WTC11 (cell line): ENCODE results near the gene CDH12. TPM values are rescaled to one million over a fixed set of nuclear protein-coding genes. Genes with fewer than 3 reads are reported as not detected.
"Not testable (repeated sequence)": the region's sequence is repeated elsewhere in the genome, so short reads cannot be mapped to it uniquely, and the experiment has no call there.

ENCODE experiments used
- ATAC-seq: fragments of 200-7000 bp; cut with Tn5 transposase; 2 replicates; pipeline ENCODE4 v1.10.0; 2021; ENCODE audit warnings: mild to moderate bottlenecking, moderate library complexity
- CTCF ChIA-PET: fragments of 300-600 bp; sonication (Branson Sonifier 250); formaldehyde crosslinking; loops from one replicate; lab custom pipeline; 2021; ENCODE audit warnings: antibody characterized with exemption; lab: Charles Lee
- POLR2A ChIA-PET: fragments of 350-600 bp; sonication (Branson Sonifier 250); formaldehyde crosslinking; loops from one replicate; lab custom pipeline; 2021; ENCODE audit warnings: antibody characterized with exemption; lab: Charles Lee
- DNase-seq: peaks from one replicate; pipeline ENCODE4 v3.0.0; 2021; ENCODE audit warnings: low spot score
- H3K27ac Mint-ChIP-seq: 2 replicates; pipeline ENCODE4 v1.8.0; 2021; ENCODE audit warnings: mixed read lengths
- H3K27me3 Mint-ChIP-seq: 2 replicates; pipeline ENCODE4 v1.8.0; 2021; ENCODE audit warnings: low read depth, mild to moderate bottlenecking, moderate library complexity, mixed read lengths
- H3K36me3 Mint-ChIP-seq: 2 replicates; pipeline ENCODE4 v1.8.0; 2021; ENCODE audit warnings: mixed read lengths
- H3K4me1 Mint-ChIP-seq: 2 replicates; pipeline ENCODE4 v1.8.0; 2022; ENCODE audit warnings: mixed read lengths
- H3K4me3 Mint-ChIP-seq: 2 replicates; pipeline ENCODE4 v1.8.0; 2021; ENCODE audit warnings: mild to moderate bottlenecking, moderate library complexity, mixed read lengths
- H3K9me3 Mint-ChIP-seq: 2 replicates; pipeline ENCODE4 v1.8.0; 2021; ENCODE audit warnings: mixed read lengths
- ARID4B ChIP-seq: sonication (generic); formaldehyde crosslinking; IDR thresholded peaks from 2 replicates; pipeline ENCODE4 v1.8.0; 2023; ENCODE audit warnings: missing genetic modification reagents, mild to moderate bottlenecking, borderline replicate concordance
- ATF1 ChIP-seq: sonication (generic); formaldehyde crosslinking; IDR thresholded peaks from 2 replicates; pipeline ENCODE4 v1.8.1; 2023; ENCODE audit warnings: mild to moderate bottlenecking, moderate library complexity, missing genetic modification reagents
- CTCF ChIP-seq: fragments of 200-600 bp; IDR thresholded peaks from 2 replicates; pipeline ENCODE4 v1.8.0; 2022; ENCODE audit warnings: antibody characterized with exemption
- E2F1 ChIP-seq: sonication (generic); formaldehyde crosslinking; IDR thresholded peaks from 2 replicates; pipeline ENCODE4 v1.8.0; 2022; ENCODE audit warnings: mild to moderate bottlenecking, missing genetic modification reagents
- E2F5 ChIP-seq: sonication (generic); formaldehyde crosslinking; IDR thresholded peaks from 2 replicates; pipeline ENCODE4 v1.8.1; 2022; ENCODE audit warnings: mild to moderate bottlenecking, moderate library complexity, missing genetic modification reagents
- FOXK1 ChIP-seq: sonication (generic); formaldehyde crosslinking; IDR thresholded peaks from 2 replicates; pipeline ENCODE4 v1.8.0; 2022; ENCODE audit warnings: mild to moderate bottlenecking, moderate library complexity, missing genetic modification reagents
- GABPB1 ChIP-seq: sonication (generic); formaldehyde crosslinking; IDR thresholded peaks from 2 replicates; pipeline ENCODE4 v1.8.1; 2023; ENCODE audit warnings: mild to moderate bottlenecking, missing genetic modification reagents
- PRRX2 ChIP-seq: fragments of 250-450 bp; sonication (Bioruptor Pico); IDR thresholded peaks from 2 replicates; pipeline ENCODE4 v1.8.0; 2021; ENCODE audit warnings: mild to moderate bottlenecking
- SMAD3 ChIP-seq: sonication (generic); formaldehyde crosslinking; IDR thresholded peaks from 2 replicates; pipeline ENCODE4 v1.8.0; 2022; ENCODE audit warnings: missing genetic modification reagents, mild to moderate bottlenecking, borderline replicate concordance
- SP1 ChIP-seq: sonication (generic); formaldehyde crosslinking; conservative IDR thresholded peaks from 2 replicates; pipeline ENCODE4 v1.8.1; 2022; ENCODE audit warnings: missing genetic modification reagents
- TEAD1 ChIP-seq: sonication (generic); formaldehyde crosslinking; IDR thresholded peaks from 2 replicates; pipeline ENCODE4 v1.8.0; 2022; ENCODE audit warnings: mild to moderate bottlenecking, missing genetic modification reagents
- TP53 ChIP-seq: sonication (generic); formaldehyde crosslinking; IDR thresholded peaks from 2 replicates; pipeline ENCODE4 v1.8.1; 2023; ENCODE audit warnings: mild to moderate bottlenecking, missing genetic modification reagents
- ZBTB21 ChIP-seq: sonication (generic); formaldehyde crosslinking; IDR thresholded peaks from 2 replicates; pipeline ENCODE4 v1.8.1; 2023; ENCODE audit warnings: mild to moderate bottlenecking, missing genetic modification reagents, borderline replicate concordance
- ZBTB43 ChIP-seq: sonication (generic); formaldehyde crosslinking; IDR thresholded peaks from 2 replicates; pipeline ENCODE4 v1.8.1; 2023; ENCODE audit warnings: mild to moderate bottlenecking, missing genetic modification reagents
- ZNF396 ChIP-seq: fragments of 250-450 bp; sonication (Bioruptor Pico); IDR thresholded peaks from 2 replicates; pipeline ENCODE4 v1.8.0; 2021; ENCODE audit warnings: mild to moderate bottlenecking, moderate library complexity, borderline replicate concordance
- total RNA-seq: library from RNA; stranded (reverse); gene quantifications from 3 replicates; pipeline ENCODE4 v1.2.3, GENCODE V29; 2021

CDH12 gene
- total RNA-seq, 1 experiment from 2014 or later, result not detected

- no peak for TF ChIP-seq SMAD3 (CRISPR knock-in tag)
- TF ChIP-seq SP1 (CRISPR knock-in tag), result no peak
- TF ChIP-seq TP53 (CRISPR knock-in tag), result no peak
- no peak for TF ChIP-seq GABPB1 (CRISPR knock-in tag)
- no peak for TF ChIP-seq ZNF396 (CRISPR knock-in tag)
- no peak for TF ChIP-seq E2F5 (CRISPR knock-in tag)
- no peak for TF ChIP-seq CTCF
- TF ChIP-seq ZBTB43 (CRISPR knock-in tag), result no peak
- no peak for TF ChIP-seq FOXK1 (CRISPR knock-in tag)
- no peak for TF ChIP-seq E2F1
These were observed 321.2 kb downstream of the CDH12 start (continued) for GRCh38 chr5:22531986-22532385.

- CTCF ChIA-PET, result no interaction called here
- DNase-seq (no peak), ATAC-seq (no peak)
- H3K27me3 Mint-ChIP-seq, result no peaks in the 10 kb centered on the region
- H3K4me1 Mint-ChIP-seq, result no peaks in the 10 kb centered on the region
- POLR2A ChIA-PET, result no interaction called here
- TF ChIP-seq TEAD1 (CRISPR knock-in tag), result no peak
- TF ChIP-seq PRRX2 (CRISPR knock-in tag), result no peak
- TF ChIP-seq ZBTB21 (CRISPR knock-in tag), result no peak
- no peak for TF ChIP-seq ARID4B (CRISPR knock-in tag)
- no peak for TF ChIP-seq ATF1 (CRISPR knock-in tag)
- H3K9me3 Mint-ChIP-seq, result peaks cover 20% of the 10 kb centered on the region
- H3K4me3 Mint-ChIP-seq, result no peak overlapping the region
- peaks cover 6% of the 10 kb centered on the region for H3K36me3 Mint-ChIP-seq
- no peak overlapping the region for H3K27ac Mint-ChIP-seq
These were observed 331.6 kb downstream of the CDH12 start for GRCh38 chr5:22521521-22521920.

GRCh38 chr5:22516497-22516896 is 336.6 kb downstream of the CDH12 start:
- CTCF ChIA-PET, DNase-seq, H3K36me3 Mint-ChIP-seq, H3K4me1 Mint-ChIP-seq, H3K27me3 Mint-ChIP-seq, H3K4me3 Mint-ChIP-seq, ATAC-seq, H3K9me3 Mint-ChIP-seq, POLR2A ChIA-PET, H3K27ac Mint-ChIP-seq: not testable (repeated sequence)
